ENCODE data around the gene FRMD4A. TPM values are rescaled to one million over a fixed set of nuclear protein-coding genes. Genes with fewer than 3 reads are reported as not detected.

FRMD4A gene
- total and polyA plus RNA-seq, 10 of the 15 experiments (the other 5 are each of a cell fraction or from before 2014, with no cell fraction given) = 17.8 to 75.2 (median 39.1) TPM

DNA sequence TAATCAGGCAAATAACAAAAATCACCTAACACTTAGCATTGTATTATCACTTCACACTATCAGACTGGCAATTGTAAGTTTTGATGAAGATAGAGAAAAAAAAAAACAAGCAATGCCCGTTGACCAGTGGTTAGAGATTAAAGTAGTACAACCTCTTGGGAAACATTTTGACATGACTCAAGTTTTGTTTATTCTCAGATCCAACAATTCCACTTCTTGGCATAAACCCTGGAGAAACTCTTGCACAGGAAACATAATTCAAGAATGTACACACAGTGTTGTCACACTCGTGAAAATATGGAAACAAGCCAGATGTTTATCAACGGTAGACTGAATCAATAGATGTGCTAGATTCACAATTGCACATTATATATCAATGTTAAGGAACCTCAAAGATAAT lies 37.2 kb downstream of the FRMD4A start:
- Histone ChIP-seq H4K20me1 (ENCODE audit: control insufficient read depth, insufficient read depth) (no peaks in the 10 kb centered on the region), H3K27me3 (replicated peaks in 1 of 2; ENCODE audit: control insufficient read depth in 2 of 2, insufficient read depth in 2 of 2, low read length in 1 of 2) (peaks cover 0 to 4% of the 10 kb centered on the region in 2 experiments; a peak in 1 of 4 replicates), H3K4me3 (no peak overlapping the region), H3K27ac (ENCODE audit: control insufficient read depth, insufficient read depth) (no peak overlapping the region), H3K4me1 (ENCODE audit: control insufficient read depth, insufficient read depth, low read length) (no peaks in the 10 kb centered on the region), H3K36me3 (ENCODE audit: control insufficient read depth in 2 of 2, insufficient read depth in 2 of 2, low read length in 1 of 2) (no peaks in the 10 kb centered on the region), H3K4me2 (ENCODE audit: control insufficient read depth, insufficient read depth) (no peak overlapping the region), H3K9me3 (replicated peaks; ENCODE audit: control insufficient read depth, insufficient read depth, low read length) (no peaks in the 10 kb centered on the region; the same call in 2 of the 3 replicates), H2AFZ (ENCODE audit: control insufficient read depth, low read depth, low read length) (no peak overlapping the region), H3K79me2 (ENCODE audit: control insufficient read depth, insufficient read depth, low read length) (no peaks in the 10 kb centered on the region), H3K9ac (ENCODE audit: control insufficient read depth, insufficient read depth, low read length) (no peak overlapping the region)
- BruUV-seq (replicated peaks) = no TSS peak
- ChIA-PET RAD21 (ENCODE audit: unreplicated experiment) (no interaction called here), SMC1A (ENCODE audit: uncharacterized antibody, unreplicated experiment) (no interaction called here), CTCF (no interaction called here), POLR2A (no interaction called here)
- intact Hi-C loops (cut with micrococcal nuclease; ENCODE audit: unreplicated experiment) = no loop called here
- in situ Hi-C loops (cut with MboI) = no loop called here
- TF ChIP-seq RELA (IDR thresholded peaks at IDR 0.05; ENCODE audit: borderline replicate concordance, partially characterized antibody) (no peak), CEBPB (IDR thresholded peaks at IDR 0.05; ENCODE audit: borderline replicate concordance in 1 of 2, low read depth in 2 of 2, low read length in 2 of 2) (no peak), SP1 (IDR thresholded peaks at IDR 0.05; ENCODE audit: low read depth, low read length) (no peak), EP300 (IDR thresholded peaks at IDR 0.05; ENCODE audit: borderline replicate concordance in 1 of 2, control insufficient read depth in 1 of 2, low read depth in 2 of 2, low read length in 2 of 2) (no peak), CHD2 (IDR thresholded peaks at IDR 0.05; ENCODE audit: borderline replicate concordance, low read depth, low read length) (no peak), ZNF274 (IDR thresholded peaks at IDR 0.05; ENCODE audit: insufficient read depth, insufficient read length) (no peak), POLR2A (IDR thresholded peaks at IDR 0.05; ENCODE audit: low read depth, low read length) (no peak), NFIC (IDR thresholded peaks at IDR 0.05; ENCODE audit: low read depth, low read length) (no peak), MYC (IDR thresholded peaks at IDR 0.05; ENCODE audit: insufficient read depth, insufficient read length, insufficient replicate concordance, low read length, severe bottlenecking) (no peak), TAF1 (IDR thresholded peaks at IDR 0.05; ENCODE audit: borderline replicate concordance, low read depth, low read length) (no peak)
- FAIRE-seq (no peak), ATAC-seq (no peak), DNase-seq (ENCODE audit: low read depth, low spot score) (no peak)
- 2% methylated on average over 3 of the region's 3 CpGs for WGBS (ENCODE audit: insufficient coverage, insufficient replicate concordance, low lambda C conversion rate, missing lambda C conversion rate)

Measured in GM12878 (cell line).